C4-2B (cell line): ENCODE results near the gene GLT8D1.

ENCODE experiments used
- ZFX ChIP-seq: fragments of 450-650 bp; IDR thresholded peaks from 2 replicates; pipeline ENCODE4 v1.6.1; 2017
- TF ChIP-seq, protein P1 (sequence below): fragments of 450-650 bp; conservative IDR thresholded peaks from 2 replicates; pipeline ENCODE4 v1.5.1; 2017; ENCODE audit warnings: mild to moderate bottlenecking

DNA sequence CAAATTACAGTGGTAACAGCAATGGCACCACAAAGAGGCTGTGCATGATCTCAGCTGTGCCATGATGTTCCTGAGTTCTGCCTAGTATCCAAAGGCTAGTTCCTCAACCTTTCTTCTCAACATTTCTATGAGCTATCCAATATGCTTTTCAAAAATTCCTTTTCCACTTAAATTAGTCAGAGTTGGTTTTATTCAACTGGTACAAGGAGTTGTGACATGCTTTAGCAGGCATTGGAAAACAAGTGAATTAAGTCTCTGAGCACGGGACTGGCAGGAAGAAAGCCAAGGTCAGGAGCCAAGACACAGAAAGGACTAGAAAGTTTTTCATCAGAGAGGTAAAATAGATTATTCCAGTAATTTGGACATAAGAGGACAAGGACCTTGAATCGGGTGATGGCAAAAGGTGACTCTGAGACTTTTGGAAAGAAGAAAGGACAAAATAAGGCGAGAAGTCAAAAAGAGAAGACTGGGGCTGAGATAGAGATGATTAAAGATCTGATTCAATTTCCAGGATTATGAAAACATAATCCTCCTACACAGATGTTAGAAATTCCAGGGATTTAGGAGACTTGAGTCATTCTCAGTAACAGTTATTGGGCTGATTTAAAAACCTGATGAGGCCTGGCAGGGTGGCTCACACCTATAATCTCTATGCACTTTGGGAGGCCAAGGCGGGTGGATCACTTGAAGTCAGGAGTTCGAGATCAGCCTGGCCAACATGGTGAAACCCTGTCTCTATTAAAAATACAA is 56.0 kb downstream of the GLT8D1 start:
- TF ChIP-seq, protein P1, sequence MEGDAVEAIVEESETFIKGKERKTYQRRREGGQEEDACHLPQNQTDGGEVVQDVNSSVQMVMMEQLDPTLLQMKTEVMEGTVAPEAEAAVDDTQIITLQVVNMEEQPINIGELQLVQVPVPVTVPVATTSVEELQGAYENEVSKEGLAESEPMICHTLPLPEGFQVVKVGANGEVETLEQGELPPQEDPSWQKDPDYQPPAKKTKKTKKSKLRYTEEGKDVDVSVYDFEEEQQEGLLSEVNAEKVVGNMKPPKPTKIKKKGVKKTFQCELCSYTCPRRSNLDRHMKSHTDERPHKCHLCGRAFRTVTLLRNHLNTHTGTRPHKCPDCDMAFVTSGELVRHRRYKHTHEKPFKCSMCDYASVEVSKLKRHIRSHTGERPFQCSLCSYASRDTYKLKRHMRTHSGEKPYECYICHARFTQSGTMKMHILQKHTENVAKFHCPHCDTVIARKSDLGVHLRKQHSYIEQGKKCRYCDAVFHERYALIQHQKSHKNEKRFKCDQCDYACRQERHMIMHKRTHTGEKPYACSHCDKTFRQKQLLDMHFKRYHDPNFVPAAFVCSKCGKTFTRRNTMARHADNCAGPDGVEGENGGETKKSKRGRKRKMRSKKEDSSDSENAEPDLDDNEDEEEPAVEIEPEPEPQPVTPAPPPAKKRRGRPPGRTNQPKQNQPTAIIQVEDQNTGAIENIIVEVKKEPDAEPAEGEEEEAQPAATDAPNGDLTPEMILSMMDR = no peak
- TF ChIP-seq ZFX = no peak
